Measurements from ENCODE around the gene ZNF689. TPM values are rescaled to one million over a fixed set of nuclear protein-coding genes. Genes with fewer than 3 reads are reported as not detected.
"Not testable (repeated sequence)": the region's sequence is repeated elsewhere in the genome, so short reads cannot be mapped to it uniquely, and the experiment has no call there.

ZNF689 gene
- total RNA-seq, 1 experiment from 2014 or later = 9.1 TPM

DNA sequence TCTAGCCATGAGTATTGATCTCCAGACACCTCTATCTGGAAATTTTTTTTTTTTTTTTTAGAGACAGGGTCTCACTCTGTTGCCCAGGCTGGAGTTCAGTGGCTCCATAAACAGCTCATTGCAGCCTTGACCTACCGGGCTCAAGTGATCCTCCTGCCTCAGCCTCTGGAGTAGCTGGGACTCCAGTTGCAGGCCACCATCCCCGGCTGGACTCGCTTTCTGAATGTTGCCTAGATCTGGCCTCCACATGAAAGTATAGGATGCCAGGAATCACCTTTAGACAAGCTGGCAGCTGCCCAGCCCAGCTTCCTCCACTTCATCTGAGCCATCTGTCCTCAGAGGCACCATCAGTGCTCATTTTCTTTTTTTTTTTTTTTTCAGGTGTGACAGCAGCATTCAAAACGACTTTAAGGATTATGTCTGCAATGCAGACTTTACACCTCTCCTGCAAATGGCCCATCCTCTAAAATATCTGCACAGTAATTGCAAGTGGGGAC is 34.2 kb upstream of the ZNF689 start:
- no peaks in the 10 kb centered on the region for H3K27me3 ChIP-seq
- no peaks in the 10 kb centered on the region for H3K36me3 ChIP-seq
- no peak for DNase-seq
- no peak overlapping the region for H3K4me3 ChIP-seq
- H3K9me3 ChIP-seq = no peaks in the 10 kb centered on the region

DNA sequence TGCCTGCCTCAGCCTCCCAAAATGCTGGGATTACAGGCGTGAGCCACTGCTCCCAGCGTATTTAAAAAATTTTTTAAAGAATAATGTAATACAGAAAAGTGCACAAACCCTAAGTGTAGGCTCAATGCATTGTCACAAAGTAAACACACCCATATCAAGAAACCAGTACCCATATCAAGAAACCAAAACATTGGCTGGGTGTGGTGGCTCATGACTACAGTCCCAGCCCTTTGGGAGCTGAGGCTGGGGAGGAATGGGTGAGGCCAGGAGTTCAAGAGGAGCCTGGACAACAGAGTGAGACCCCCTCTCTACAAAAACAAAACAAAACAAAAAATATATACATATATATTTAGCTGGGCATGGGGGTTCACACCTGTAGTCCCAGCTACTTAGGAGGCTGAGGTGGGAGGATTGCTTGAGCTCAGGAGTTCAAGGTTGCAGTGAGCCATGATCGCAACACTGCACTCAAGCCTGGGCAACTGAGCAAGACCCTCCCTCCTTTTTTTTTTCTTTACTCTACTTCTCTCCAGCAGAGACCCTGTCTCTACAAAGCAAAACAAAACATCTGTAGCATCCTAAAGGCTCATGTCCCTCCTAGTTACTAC is 31.3 kb upstream of the ZNF689 start:
- H3K4me3 ChIP-seq = no peak overlapping the region
- no peaks in the 10 kb centered on the region for H3K36me3 ChIP-seq
- DNase-seq = no peak
- H3K9me3 ChIP-seq = no peaks in the 10 kb centered on the region
- H3K27me3 ChIP-seq = no peaks in the 10 kb centered on the region

DNA sequence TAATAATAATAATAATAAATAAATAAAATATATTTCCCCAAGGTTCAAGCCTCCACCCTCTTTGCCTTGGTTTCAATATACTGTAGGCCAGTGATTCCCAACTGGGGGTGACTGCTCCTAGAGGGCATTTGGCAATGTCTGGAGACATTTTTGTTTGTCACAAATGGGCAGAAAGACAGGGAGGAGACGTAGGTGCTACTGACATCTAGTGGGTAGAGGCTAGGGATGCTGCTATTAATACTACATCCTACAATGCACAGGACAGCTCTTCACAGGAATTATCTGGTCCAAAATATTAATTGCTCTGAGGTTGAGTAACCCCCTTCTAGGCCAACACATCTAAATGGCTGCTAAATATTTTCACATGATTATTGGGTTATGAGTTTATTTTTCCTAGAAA is 27.8 kb upstream of the ZNF689 start:
- no peak overlapping the region for H3K4me3 ChIP-seq
- no peaks in the 10 kb centered on the region for H3K9me3 ChIP-seq
- no peaks in the 10 kb centered on the region for H3K27me3 ChIP-seq
- H3K36me3 ChIP-seq = no peaks in the 10 kb centered on the region
- peak; percentile 43 for DNase-seq

DNA sequence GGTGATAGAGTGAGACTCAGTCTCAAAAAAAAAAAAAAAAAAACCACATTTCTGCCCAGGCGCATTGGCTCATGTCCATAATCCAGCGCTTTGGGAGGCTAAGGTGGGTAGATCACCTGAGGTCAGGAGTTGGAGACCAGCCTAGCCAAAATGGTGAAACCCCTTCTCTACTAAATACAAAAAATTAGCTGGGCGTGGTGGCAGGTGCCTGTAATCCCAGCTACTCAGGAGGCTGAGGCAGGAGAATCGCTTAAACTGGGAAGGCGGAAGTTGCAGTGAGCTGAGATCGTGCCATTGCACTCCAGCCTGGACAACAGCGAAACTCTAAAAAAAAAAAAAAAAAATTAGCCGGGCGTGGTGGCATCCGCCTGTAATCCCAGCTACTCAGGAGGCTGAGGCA is 26.9 kb upstream of the ZNF689 start:
- H3K9me3 ChIP-seq = not testable (repeated sequence)

DNA sequence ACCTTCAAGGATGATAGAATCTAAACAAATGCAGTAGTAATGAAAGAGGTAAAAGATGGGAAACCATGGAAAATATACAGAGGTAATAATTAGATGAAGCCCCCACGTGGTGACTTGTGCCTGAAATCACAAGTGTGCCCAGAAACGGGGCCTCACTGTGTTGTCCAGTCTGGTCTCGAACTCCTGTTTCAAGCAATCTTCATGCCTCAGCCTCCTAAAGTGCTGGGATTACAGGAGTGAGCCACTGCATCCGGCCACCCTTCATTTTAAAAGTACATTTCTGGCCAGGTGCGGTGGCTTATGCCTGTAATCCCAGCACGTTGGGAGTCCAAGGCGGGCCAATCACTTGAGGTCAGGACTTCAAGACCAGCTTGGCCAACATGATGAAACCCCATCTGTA is 26.4 kb upstream of the ZNF689 start:
- Histone ChIP-seq H3K36me3 (no peaks in the 10 kb centered on the region), H3K9me3 (no peaks in the 10 kb centered on the region), H3K4me3 (no peak overlapping the region), H3K27me3 (no peaks in the 10 kb centered on the region)
- DNase-seq = no peak

More for the DNA sequence above, 26.9 kb upstream of the ZNF689 start:
- H3K4me3 ChIP-seq, H3K36me3 ChIP-seq, H3K27me3 ChIP-seq, DNase-seq: not testable (repeated sequence)

DNA sequence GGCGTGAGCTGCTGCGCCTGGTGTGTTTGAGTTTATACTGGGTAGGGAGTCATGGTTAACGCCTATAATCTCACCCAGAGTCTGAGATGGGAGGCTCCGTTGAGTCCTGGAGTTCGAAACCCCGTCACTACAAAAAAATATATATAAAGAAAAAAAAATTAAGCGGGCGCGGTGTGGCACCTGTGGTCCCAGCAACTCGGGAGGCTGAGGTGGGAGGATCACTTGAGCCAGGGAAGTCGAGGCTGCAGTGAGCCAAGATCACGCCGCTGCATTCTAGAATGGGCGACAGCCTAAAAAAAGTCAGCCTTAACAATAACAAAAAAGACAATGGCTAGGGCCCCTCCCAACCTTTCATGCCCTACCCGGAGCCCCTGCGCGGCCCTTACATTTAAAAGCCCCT is 23.3 kb upstream of the ZNF689 start:
- DNase-seq = no peak
- no peaks in the 10 kb centered on the region for H3K36me3 ChIP-seq
- no peaks in the 10 kb centered on the region for H3K27me3 ChIP-seq
- H3K4me3 ChIP-seq = peak overlapping the region; percentile 66
- H3K9me3 ChIP-seq = no peaks in the 10 kb centered on the region

DNA sequence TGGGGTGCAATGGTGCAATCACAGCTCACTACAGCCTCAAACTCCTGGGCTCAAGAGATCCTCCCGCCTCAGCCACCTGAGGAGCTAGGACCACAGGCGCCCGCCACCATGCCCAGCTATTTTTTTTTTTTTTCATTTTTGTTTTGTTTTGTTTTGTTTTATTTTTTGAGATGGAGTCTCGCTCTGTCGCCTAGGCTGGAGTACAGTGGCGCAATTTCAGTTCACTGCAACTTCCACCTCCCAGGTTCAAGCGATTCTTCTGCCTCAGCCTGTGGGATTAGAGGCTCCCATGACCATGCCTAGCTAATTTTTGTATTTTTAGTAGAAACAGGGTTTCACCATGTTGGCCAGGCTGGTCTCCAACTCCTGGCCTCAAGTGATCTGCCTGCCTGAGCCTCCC is 22.3 kb upstream of the ZNF689 start:
- not testable (repeated sequence) for H3K9me3 ChIP-seq, H3K36me3 ChIP-seq

DNA sequence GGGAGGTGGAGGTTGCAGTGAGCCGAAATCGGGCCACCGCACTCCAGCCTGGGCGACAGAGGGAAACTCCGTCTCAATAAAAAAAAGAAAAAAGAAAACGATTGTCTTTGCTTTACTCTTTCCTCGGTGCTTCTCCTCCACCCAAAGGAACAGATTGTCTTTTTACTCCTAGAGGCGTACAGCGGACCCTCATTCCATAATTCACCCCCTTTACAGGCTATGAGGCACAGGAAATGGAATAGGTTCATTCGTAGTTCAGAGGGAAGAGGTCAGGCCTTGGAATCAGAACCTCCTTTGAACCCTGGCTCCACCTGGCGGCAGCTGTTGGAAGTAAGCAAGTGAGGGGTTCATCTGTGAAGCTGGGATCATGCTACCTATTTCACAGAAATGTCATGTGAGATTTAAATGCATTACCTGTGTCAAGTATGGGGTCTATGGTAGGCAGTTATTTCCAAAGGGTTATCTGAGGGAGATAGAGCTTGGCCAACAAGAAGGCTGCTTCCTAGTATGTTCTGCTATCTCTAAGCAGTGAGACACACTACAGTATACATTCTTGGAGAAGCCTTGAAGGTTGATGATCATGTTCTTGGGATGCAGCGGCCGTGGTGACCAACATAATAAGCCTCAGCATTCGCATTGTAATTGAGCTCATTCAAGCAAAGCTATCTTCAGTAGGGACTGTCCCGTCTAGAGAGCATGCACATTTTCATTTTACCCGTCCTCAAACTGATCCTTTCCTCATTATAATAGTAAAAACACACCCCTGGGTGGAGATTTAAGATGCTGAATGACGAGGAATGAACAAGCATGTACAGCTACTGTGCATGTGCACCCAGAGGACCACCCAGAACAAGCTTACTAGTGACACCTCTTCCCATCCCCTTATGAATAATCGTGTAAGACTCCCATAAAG is 18.7 kb upstream of the ZNF689 start:
- Histone ChIP-seq H3K27me3 (no peaks in the 10 kb centered on the region), H3K4me3 (no peak overlapping the region), H3K36me3 (no peaks in the 10 kb centered on the region), H3K9me3 (peaks cover 4% of the 10 kb centered on the region)
- peak; percentile 74 for DNase-seq

More for the DNA sequence above, 22.3 kb upstream of the ZNF689 start:
- not testable (repeated sequence) for DNase-seq, H3K27me3 ChIP-seq, H3K4me3 ChIP-seq

DNA sequence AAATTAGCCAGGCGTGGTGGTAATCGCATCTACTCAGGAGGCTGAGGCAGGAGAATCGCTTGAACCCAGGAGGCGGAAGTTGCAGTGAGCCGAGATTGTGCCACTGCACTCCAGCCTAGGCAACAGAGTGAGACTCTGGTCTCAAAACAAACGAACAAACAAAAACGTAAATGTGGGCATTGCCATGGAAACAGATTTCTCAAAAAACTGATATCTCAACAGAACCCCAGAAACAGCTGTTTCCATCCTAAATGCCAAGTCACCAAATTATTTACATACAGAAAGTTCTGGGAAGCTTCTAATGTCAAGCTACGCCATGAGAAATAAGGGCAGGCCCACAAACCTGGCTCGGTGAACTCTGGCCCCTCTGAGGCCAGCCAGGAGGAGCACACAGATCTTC is 16.0 kb upstream of the ZNF689 start:
- H3K9me3 ChIP-seq = peaks cover 15% of the 10 kb centered on the region
- DNase-seq = no peak
- H3K36me3 ChIP-seq = no peaks in the 10 kb centered on the region
- no peaks in the 10 kb centered on the region for H3K27me3 ChIP-seq
- H3K4me3 ChIP-seq = no peak overlapping the region

DNA sequence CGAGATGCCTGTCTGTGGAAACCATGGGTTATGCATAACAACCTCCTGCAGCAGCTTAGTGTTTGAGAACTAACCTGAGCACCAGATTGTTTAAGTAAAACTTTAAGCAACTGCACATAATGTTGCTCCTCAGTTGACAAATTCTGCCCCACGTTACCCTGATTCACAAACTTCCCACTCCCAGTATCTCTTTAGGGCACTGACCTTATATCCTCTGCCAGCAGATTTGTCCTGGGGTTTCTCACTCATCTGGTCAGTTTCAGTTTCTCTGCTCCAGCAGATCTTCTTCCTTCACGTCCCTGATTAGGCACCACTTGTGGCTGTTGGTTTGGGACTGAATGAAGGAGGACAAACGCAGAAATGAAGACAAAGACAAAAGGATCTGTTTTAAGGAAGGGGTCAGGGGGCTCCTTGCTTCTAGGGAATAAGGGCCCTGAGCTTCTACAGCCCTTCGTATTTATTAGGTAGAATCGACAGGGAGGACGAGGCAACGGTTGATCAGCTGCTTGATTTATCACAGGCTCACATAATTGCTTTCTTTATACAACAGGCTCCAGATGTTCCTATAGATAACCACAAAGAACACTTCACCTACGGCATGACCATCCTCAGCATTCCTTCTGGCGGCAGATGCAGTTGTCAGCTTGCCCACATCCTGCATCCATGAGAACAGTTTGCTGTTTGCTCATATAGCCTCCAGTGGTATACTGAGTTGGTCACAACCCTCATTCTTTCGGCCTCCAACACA is 13.5 kb upstream of the ZNF689 start:
- H3K27me3 ChIP-seq = no peaks in the 10 kb centered on the region
- H3K4me3 ChIP-seq = no peak overlapping the region
- H3K9me3 ChIP-seq = peaks cover 16% of the 10 kb centered on the region
- DNase-seq = no peak
- H3K36me3 ChIP-seq = no peaks in the 10 kb centered on the region

DNA sequence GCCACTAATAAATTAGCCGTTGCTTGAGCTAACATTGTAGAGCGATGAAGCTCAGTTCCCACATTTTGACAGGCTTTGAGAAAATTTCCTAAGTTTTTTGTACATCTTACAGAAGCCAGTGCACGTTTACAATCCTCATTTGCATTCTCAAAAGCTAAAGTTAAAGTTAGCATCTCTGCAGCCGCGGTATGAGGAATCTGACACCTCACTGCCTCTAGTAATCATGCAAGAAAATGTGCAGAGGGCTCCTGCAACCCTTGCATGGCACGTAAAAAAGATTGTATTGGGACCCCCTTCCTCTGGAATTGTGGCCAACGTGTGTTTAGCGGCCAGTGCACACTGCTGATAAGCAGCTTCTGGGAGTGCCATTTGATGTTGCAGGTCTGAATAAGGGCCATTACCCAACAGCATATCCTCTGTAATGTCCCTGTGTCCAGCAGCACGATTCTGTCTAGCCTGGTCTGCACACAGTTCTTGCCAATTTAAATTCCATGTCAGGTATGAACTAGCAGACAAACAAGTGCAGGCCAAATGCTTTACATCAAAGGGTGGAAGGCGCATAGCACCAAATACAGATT is 12.4 kb upstream of the ZNF689 start:
- no peaks in the 10 kb centered on the region for H3K27me3 ChIP-seq
- H3K36me3 ChIP-seq = no peaks in the 10 kb centered on the region
- no peak for DNase-seq

DNA sequence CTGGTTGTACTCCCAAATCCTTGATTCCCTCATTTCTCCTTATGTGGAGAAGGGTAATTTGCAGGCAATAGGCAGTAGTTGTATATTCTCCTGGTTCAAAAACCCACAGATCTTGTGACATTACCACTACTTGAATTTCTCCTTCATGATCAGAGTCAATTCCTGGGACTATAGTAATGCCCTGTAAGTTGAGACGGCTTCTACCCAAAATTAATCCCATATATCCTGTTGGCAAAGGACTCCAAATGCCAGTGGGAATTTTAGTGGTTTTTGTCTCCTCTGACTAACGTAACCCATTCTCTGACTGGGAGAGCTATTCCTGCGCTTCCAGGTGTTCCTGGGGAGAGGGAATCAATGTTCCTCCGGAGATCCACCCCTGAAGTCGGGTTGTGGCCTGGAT is 11.6 kb upstream of the ZNF689 start:
- Histone ChIP-seq H3K36me3 (no peaks in the 10 kb centered on the region), H3K27me3 (no peaks in the 10 kb centered on the region), H3K9me3 (peaks cover 21% of the 10 kb centered on the region), H3K4me3 (no peak overlapping the region)
- DNase-seq = peak; percentile 5

More for the DNA sequence above, 12.4 kb upstream of the ZNF689 start:
- Histone ChIP-seq H3K4me3 (no peak overlapping the region), H3K9me3 (peaks cover 17% of the 10 kb centered on the region)

DNA sequence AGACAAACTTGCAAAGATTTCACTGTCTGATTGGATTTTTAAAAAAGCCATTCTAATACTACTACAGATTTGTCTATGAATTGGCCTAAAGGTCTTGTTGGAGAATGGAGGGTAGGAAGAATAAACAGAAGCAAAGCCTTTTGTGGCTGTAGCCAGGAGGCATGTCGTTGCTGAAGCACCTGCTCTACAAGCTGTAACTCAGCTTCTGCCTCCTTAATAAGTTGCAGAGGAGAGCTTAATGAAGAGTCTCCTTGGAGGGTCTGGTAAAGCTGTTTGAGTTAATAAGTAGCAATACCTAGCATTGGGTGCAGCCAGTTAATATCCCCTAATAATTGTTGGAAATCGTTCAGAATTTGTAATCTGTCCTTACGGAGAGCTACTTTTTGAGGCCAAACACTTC is 10.0 kb upstream of the ZNF689 start:
- Histone ChIP-seq H3K9me3 (peaks cover 33% of the 10 kb centered on the region), H3K36me3 (no peaks in the 10 kb centered on the region), H3K4me3 (no peak overlapping the region), H3K27me3 (no peaks in the 10 kb centered on the region)
- no peak for DNase-seq

DNA sequence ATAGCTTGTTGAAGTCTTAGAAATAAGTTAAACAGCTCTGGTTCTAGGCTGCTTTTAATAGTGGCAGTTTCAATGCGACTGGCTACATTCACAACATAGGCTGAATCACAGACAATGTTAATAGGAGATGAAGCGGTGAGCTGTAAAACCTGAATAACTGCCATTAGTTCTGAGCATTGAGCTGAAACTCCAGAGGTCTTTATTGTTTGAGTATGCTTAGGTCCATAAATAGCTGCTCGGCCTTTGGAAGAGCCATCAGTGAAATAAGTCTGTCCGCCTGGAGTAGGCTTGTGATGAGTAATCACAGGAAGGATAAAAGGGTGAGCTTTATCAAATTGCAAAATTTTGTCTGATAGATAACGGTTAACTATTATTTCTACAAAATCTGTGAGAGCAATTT is 9.4 kb upstream of the ZNF689 start:
- Histone ChIP-seq H3K36me3 (no peaks in the 10 kb centered on the region), H3K9me3 (peaks cover 33% of the 10 kb centered on the region), H3K27me3 (no peaks in the 10 kb centered on the region), H3K4me3 (no peak overlapping the region)
- DNase-seq = no peak

DNA sequence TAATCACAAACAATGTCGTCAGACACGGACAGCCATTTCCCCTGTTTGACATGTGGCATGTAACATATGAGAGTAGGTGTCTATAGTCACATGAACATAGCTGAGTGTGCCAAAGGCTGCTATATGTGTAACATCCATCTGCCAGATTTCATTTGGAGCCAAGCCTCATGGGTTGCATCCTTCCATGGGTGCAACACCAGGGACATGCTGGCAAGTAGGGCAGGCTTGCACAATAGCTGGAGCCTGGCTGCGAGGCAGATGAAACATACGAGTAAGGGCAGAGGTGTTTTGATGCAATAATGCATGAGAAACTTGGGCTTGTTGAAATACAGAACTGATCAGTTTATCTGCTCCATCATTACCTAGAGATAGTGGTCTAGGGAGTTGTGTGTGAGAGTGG is 9.0 kb upstream of the ZNF689 start:
- H3K27me3 ChIP-seq = no peaks in the 10 kb centered on the region
- no peaks in the 10 kb centered on the region for H3K36me3 ChIP-seq
- no peak overlapping the region for H3K4me3 ChIP-seq
- DNase-seq = no peak
- peaks cover 29% of the 10 kb centered on the region for H3K9me3 ChIP-seq

DNA sequence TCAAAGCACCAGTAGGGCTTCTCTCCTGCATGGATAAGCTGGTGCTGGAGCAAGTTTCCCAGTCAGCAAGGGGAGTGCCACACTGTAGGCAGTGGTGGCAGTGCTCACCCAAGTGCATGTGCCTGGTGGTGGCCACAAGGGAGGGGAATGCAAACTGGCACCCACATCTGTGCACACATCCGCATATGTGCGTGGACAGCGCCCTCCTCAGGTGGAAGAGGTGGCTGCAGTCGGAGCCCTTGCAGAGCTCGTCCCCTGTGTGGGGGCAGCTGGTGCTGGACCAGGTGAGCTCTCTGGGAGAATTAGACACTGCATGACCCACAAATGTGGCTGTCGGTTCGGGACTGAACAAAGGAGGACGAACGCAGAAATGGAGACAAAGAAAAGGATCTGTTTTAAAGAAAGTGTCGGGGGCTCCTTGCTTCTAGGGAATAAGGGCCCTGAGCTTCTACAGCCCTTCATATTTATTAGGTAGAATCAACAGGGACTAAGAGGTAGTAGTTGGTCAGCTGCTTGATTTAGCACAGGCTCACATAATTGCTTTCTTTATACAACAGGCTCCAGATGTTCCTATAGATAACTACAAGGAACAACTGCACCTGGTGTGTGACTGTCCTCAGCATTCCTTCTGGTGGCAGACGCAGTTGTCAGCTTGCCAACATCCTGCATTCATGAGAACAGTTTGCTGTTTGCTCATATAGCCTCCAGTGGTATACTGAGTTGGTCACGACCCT is 5.3 kb upstream of the ZNF689 start:
- H3K36me3 ChIP-seq = no peaks in the 10 kb centered on the region
- DNase-seq = peak; percentile 16

More for the DNA sequence above, 5.3 kb upstream of the ZNF689 start:
- H3K9me3 ChIP-seq = peaks cover 18% of the 10 kb centered on the region
- no peak overlapping the region for H3K4me3 ChIP-seq
- H3K27me3 ChIP-seq = no peaks in the 10 kb centered on the region
